Right lobe of liver (tissue), 6 donors: ENCODE measurements around the gene POC1B. TPM values are rescaled to one million over a fixed set of nuclear protein-coding genes. Genes with fewer than 3 reads are reported as not detected.

Experiments
- ATAC-seq, 4 donors: fragments of 200-7000 bp; cut with Tn5 transposase; one replicate each; pipeline ENCODE4 v1.9.1; 2020; ENCODE audit warnings: mild to moderate bottlenecking in 4 of 4, moderate library complexity in 4 of 4
- DNase-seq, 3 donors: peaks; one replicate each; pipeline ENCODE4 v3.0.0-alpha.2; 2020
- H3K27ac ChIP-seq, 3 donors: fragments of 200-600 bp; one replicate each; pipeline ENCODE4 v1.8.0; 2022
- H3K27me3 ChIP-seq, 2 donors: fragments of 200-600 bp; one replicate each; pipeline ENCODE4 v1.8.0; 2022
- H3K36me3 ChIP-seq, 4 donors: fragments of 200-600 bp; sonication (generic) in 1 of 4; one replicate each; pipeline versions ENCODE4 v1.5.1 to v1.8.0; 2017 to 2022; ENCODE audit warnings: control low read depth in 1 of 4
- H3K4me1 ChIP-seq, 4 donors: fragments of 200-600 bp; sonication (generic) in 1 of 4; one replicate each; pipeline versions ENCODE4 v1.5.1 to v1.8.0; 2017 to 2022; ENCODE audit warnings: control low read depth in 1 of 4
- H3K4me3 ChIP-seq, 3 donors: fragments of 200-600 bp; one replicate each; pipeline ENCODE4 v1.8.0; 2022
- H3K9me3 ChIP-seq, 4 donors: fragments of 200-600 bp; sonication (generic) in 1 of 4; one replicate each; pipeline versions ENCODE4 v1.5.1 to v1.8.0; 2017 to 2022; ENCODE audit warnings: control low read depth in 1 of 4
- CTCF ChIP-seq, 4 donors: fragments of 200-600 bp in 3 of 4; fragments of 450-650 bp in 1 of 4; IDR thresholded peaks; one replicate each; pipeline versions ENCODE4 v1.5.1 to v1.8.0; 2016 to 2022; ENCODE audit warnings: antibody characterized with exemption in 4 of 4, mild to moderate bottlenecking in 2 of 4
- POLR2A ChIP-seq: fragments of 450-650 bp; IDR thresholded peaks from one replicate; pipeline ENCODE4 v1.6.1; 2017; ENCODE audit warnings: antibody characterized with exemption, mild to moderate bottlenecking
- WGBS: methylation state at CpG from one replicate; pipeline ENCODE4 v1.1.6; 2018; ENCODE audit warnings: low coverage, low lambda C conversion rate; ENCODE audit not compliant: insufficient coverage; ENCODE audit errors: missing lambda C conversion rate; 5-methylcytosine and 5-hydroxymethylcytosine counted together
- intact Hi-C, 2 donors: fragments of 100-400 bp; cut with DNase I; formaldehyde crosslinking; loops; one replicate each; pipeline versions ENCODE4 v1.11.2 to v1.14.1; 2022
- total RNA-seq, 6 experiments: library from RNA; depleted of rRNA in 2 of 6; stranded (reverse); fragments of >200 nt in 2 of 6; fragmentation: NEBNext Ultra II Directional in 3 of 6; extraction: Animal tissue kit (Norgen Biotek cat#: 25700) in 3 of 6; gene quantifications; one replicate each; pipeline versions ENCODE4 v1.1.0 to v1.2.4, GENCODE V29; 2016 to 2023
- donor health status: DM: no; HTN: yes; CAD: no.
- donor health status: DM: no; HTN: no; CAD: no.
- donor health status: DM: no; HTN: no; CAD: no.
- donor health status: DM: no; HTN: yes; CAD: no.
- donor health status: DM: no; HTN: yes; CAD: no.

POC1B gene
- total RNA-seq, 6 experiments from 2014 or later = 5.3 to 14.5 (median 6.9) TPM

- TF ChIP-seq POLR2A (no peak), CTCF (IDR thresholded peaks at IDR 0.05) (no peak)
- H3K36me3 ChIP-seq = no peaks in the 10 kb centered on the region
- H3K9me3 ChIP-seq = no peaks in the 10 kb centered on the region
- peak overlapping the region in 1 of 3 donors; percentile 6 for H3K27ac ChIP-seq
- DNase-seq (no peak), ATAC-seq (peak in 1 of 4 donors; percentile 6)
- no peak overlapping the region for H3K4me3 ChIP-seq
- no peaks in the 10 kb centered on the region for H3K27me3 ChIP-seq
- peaks cover 0 to 48% (median 18%) of the 10 kb centered on the region in 4 donors for H3K4me1 ChIP-seq
- WGBS = 24% methylated on average over 3 of the region's 3 CpGs
- intact Hi-C loops = no loop called here
Measured at GRCh38 chr12:89393551-89394121, 132.2 kb downstream of the POC1B start.

- Histone ChIP-seq H3K36me3 (no peaks in the 10 kb centered on the region), H3K27me3 (no peaks in the 10 kb centered on the region), H3K9me3 (no peaks in the 10 kb centered on the region), H3K4me1 (peaks cover 0 to 41% (median 18%) of the 10 kb centered on the region in 4 donors), H3K4me3 (no peak overlapping the region), H3K27ac (no peak overlapping the region)
- ATAC-seq (no peak), DNase-seq (no peak)
- TF ChIP-seq CTCF (IDR thresholded peaks at IDR 0.05) (no peak), POLR2A (no peak)
- intact Hi-C loops = no loop called here
- WGBS = 79% methylated on average over 3 of the region's 3 CpGs
Measured at GRCh38 chr12:89392391-89392790, 133.5 kb downstream of the POC1B start.

- Histone ChIP-seq H3K4me3 (no peak overlapping the region), H3K36me3 (no peaks in the 10 kb centered on the region), H3K27ac (peak overlapping the region in 1 of 3 donors; percentile 76), H3K4me1 (peaks cover 0 to 41% (median 18%) of the 10 kb centered on the region in 4 donors), H3K27me3 (no peaks in the 10 kb centered on the region), H3K9me3 (no peaks in the 10 kb centered on the region)
- 86% methylated on average over 6 of the region's 6 CpGs for WGBS
- intact Hi-C loops = no loop called here
- ATAC-seq (no peak), DNase-seq (no peak)
- TF ChIP-seq CTCF (IDR thresholded peaks at IDR 0.05) (no peak), POLR2A (no peak)
Measured at GRCh38 chr12:89391726-89392336, 134.0 kb downstream of the POC1B start.

GRCh38 chr12:89390802-89391673 is 134.8 kb downstream of the POC1B start:
- Histone ChIP-seq H3K9me3 (no peaks in the 10 kb centered on the region), H3K27me3 (no peaks in the 10 kb centered on the region), H3K27ac (peak overlapping the region; percentile 76 to 79 (median 78)), H3K4me1 (peaks cover 0 to 48% (median 20%) of the 10 kb centered on the region in 4 donors), H3K4me3 (no peak overlapping the region), H3K36me3 (no peaks in the 10 kb centered on the region)
- 32% methylated on average over 3 of the region's 3 CpGs for WGBS
- DNase-seq = peak in 2 of 3 donors; percentile 34 to 65
- TF ChIP-seq POLR2A (no peak), CTCF (IDR thresholded peaks at IDR 0.05) (no peak)
- intact Hi-C loops = no loop called here
- peak; percentile 79 to 90 (median 86) for ATAC-seq
